Fibroblast of lung (primary cell): Measurements from ENCODE around the gene OGFR. TPM values are rescaled to one million over a fixed set of nuclear protein-coding genes. Genes with fewer than 3 reads are reported as not detected.

Source experiments
- DNase-seq, 2 donors: peaks; one replicate each; pipeline versions ENCODE4 v3.0.0 to v3.0.0-alpha.2; 2010; ENCODE audit warnings: low read depth in 2 of 2
- H2AFZ ChIP-seq: 2 replicates; pipeline ENCODE4 v1.5.1; 2012; ENCODE audit warnings: low read length, control low read depth, inconsistent platforms
- H3K27ac ChIP-seq: 2 replicates; pipeline ENCODE4 v1.5.1; 2011; ENCODE audit warnings: low read length, control low read depth; ENCODE audit not compliant: insufficient read depth
- H3K27me3 ChIP-seq: 2 replicates; pipeline ENCODE4 v1.5.1; 2011; ENCODE audit warnings: mild to moderate bottlenecking, low read length; ENCODE audit not compliant: control insufficient read depth, insufficient read depth
- H3K36me3 ChIP-seq: 2 replicates; pipeline ENCODE4 v1.5.1; 2011; ENCODE audit warnings: low read length; ENCODE audit not compliant: control insufficient read depth, insufficient read depth
- H3K4me1 ChIP-seq: 2 replicates; pipeline ENCODE4 v1.5.1; 2011; ENCODE audit warnings: low read length; ENCODE audit not compliant: control insufficient read depth, insufficient read depth; ENCODE audit errors: extremely low read depth
- H3K4me2 ChIP-seq: 2 replicates; pipeline ENCODE4 v1.5.1; 2011; ENCODE audit warnings: low read length, control low read depth; ENCODE audit not compliant: insufficient read depth; ENCODE audit errors: extremely low read depth
- H3K4me3 ChIP-seq, 4 experiments: fragments of 200-600 bp in 1 of 4; sonication (generic) in 1 of 4; replicated peaks in 1 of 4; 2 replicates each; pipeline ENCODE4 v1.5.1; 2011 to 2016; ENCODE audit warnings: low read length in 4 of 4, low read depth in 3 of 4, mild to moderate bottlenecking in 3 of 4, control low read depth in 2 of 4, inconsistent platforms in 1 of 4, mixed read lengths in 1 of 4; ENCODE audit not compliant: insufficient read depth in 1 of 4; ENCODE audit errors: control extremely low read depth in 1 of 4
- H3K79me2 ChIP-seq: 2 replicates; pipeline ENCODE4 v1.5.1; 2012; ENCODE audit warnings: mild to moderate bottlenecking, low read length, inconsistent platforms; ENCODE audit not compliant: control insufficient read depth, insufficient read depth
- H3K9ac ChIP-seq: 2 replicates; pipeline ENCODE4 v1.5.1; 2011; ENCODE audit warnings: mild to moderate bottlenecking, low read length, control low read depth; ENCODE audit not compliant: insufficient read depth
- H3K9me3 ChIP-seq: 2 replicates; pipeline ENCODE4 v1.5.1; 2012; ENCODE audit warnings: low read depth, low read length; ENCODE audit not compliant: control insufficient read depth, insufficient read depth
- H4K20me1 ChIP-seq: 2 replicates; pipeline ENCODE4 v1.5.1; 2011; ENCODE audit warnings: low read length; ENCODE audit not compliant: control insufficient read depth, insufficient read depth; ENCODE audit errors: extremely low read depth
- EZH2 ChIP-seq: IDR thresholded peaks from 2 replicates; pipeline ENCODE4 v1.5.1; 2012; ENCODE audit warnings: low read length, control low read depth, mild to moderate bottlenecking; ENCODE audit errors: missing control alignments
- polyA plus RNA-seq, 2 donors: library from polyadenylated mRNA; depleted of rRNA in 1 of 2; stranded (reverse) in 1 of 2; unstranded in 1 of 2; fragments of >200 nt; gene quantifications; 2 replicates each; pipeline ENCODE4 v1.2.1, GENCODE V29; 2011 to 2012; ENCODE audit warnings: missing spikeins in 1 of 2
- total RNA-seq: library from RNA; depleted of rRNA; stranded (reverse); fragments of >200 nt; gene quantifications from 2 replicates; pipeline ENCODE4 v1.2.1, GENCODE V29; 2014
- TF ChIP-seq, protein P1 (sequence below), 2 donors: IDR thresholded peaks in 1 of 2; conservative IDR thresholded peaks in 1 of 2; 1 replicate in 1 of 2; 2 replicates in 1 of 2; pipeline ENCODE4 v1.5.1; 2011 to 2012; ENCODE audit warnings: low read length in 2 of 2, control low read depth in 1 of 2, inconsistent platforms in 1 of 2, low read depth in 1 of 2, mild to moderate bottlenecking in 1 of 2

OGFR gene
- total and polyA plus RNA-seq, 2 donors (not counting 1 experiment from before 2014, with no cell fraction given) = 19.7 to 34.0 TPM

DNA sequence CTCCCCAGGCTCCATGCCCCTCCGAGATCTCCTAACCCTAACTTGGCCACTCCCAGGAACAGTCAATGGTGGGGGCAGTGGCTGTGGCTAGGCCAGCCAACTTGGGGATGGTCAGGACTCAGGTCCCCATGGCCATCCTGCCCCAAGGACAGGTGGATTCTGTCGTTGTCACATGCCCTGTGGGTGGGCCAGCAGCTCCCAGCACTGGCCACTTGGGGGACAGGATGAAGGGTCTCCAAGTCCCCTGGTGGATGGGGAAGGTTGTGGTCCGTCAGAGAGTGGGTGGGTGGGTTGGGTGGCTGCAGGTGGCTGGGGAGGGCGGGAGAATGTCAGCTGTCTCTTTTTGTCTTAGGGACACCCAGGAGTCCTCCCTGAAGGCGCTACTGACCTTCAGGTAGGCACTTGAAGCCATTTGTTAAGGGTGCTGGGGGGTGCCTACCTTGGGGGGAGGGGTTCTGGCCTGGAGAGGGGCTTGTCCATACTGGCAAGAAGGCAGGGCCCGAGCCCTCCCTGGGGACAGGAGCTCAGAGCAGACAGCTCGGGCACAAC is 17.7 kb downstream of the OGFR start:
- no peak for TF ChIP-seq EZH2
- TF ChIP-seq, protein P1, sequence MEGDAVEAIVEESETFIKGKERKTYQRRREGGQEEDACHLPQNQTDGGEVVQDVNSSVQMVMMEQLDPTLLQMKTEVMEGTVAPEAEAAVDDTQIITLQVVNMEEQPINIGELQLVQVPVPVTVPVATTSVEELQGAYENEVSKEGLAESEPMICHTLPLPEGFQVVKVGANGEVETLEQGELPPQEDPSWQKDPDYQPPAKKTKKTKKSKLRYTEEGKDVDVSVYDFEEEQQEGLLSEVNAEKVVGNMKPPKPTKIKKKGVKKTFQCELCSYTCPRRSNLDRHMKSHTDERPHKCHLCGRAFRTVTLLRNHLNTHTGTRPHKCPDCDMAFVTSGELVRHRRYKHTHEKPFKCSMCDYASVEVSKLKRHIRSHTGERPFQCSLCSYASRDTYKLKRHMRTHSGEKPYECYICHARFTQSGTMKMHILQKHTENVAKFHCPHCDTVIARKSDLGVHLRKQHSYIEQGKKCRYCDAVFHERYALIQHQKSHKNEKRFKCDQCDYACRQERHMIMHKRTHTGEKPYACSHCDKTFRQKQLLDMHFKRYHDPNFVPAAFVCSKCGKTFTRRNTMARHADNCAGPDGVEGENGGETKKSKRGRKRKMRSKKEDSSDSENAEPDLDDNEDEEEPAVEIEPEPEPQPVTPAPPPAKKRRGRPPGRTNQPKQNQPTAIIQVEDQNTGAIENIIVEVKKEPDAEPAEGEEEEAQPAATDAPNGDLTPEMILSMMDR (conservative IDR thresholded peaks at IDR 0.05 in 1 of 2, IDR thresholded peaks at IDR 0.05 in 1 of 2; ENCODE audit: low read depth in 1 of 2, low read length in 2 of 2) = no peak
- Histone ChIP-seq H3K4me3 (no peak overlapping the region), H3K9ac (no peak overlapping the region), H3K4me1 (peaks cover 13% of the 10 kb centered on the region), H3K27me3 (no peaks in the 10 kb centered on the region), H3K79me2 (no peaks in the 10 kb centered on the region), H3K27ac (no peak overlapping the region), H3K4me2 (no peak overlapping the region), H4K20me1 (no peaks in the 10 kb centered on the region), H3K9me3 (no peaks in the 10 kb centered on the region), H3K36me3 (no peaks in the 10 kb centered on the region), H2AFZ (no peak overlapping the region)
- DNase-seq = no peak

DNA sequence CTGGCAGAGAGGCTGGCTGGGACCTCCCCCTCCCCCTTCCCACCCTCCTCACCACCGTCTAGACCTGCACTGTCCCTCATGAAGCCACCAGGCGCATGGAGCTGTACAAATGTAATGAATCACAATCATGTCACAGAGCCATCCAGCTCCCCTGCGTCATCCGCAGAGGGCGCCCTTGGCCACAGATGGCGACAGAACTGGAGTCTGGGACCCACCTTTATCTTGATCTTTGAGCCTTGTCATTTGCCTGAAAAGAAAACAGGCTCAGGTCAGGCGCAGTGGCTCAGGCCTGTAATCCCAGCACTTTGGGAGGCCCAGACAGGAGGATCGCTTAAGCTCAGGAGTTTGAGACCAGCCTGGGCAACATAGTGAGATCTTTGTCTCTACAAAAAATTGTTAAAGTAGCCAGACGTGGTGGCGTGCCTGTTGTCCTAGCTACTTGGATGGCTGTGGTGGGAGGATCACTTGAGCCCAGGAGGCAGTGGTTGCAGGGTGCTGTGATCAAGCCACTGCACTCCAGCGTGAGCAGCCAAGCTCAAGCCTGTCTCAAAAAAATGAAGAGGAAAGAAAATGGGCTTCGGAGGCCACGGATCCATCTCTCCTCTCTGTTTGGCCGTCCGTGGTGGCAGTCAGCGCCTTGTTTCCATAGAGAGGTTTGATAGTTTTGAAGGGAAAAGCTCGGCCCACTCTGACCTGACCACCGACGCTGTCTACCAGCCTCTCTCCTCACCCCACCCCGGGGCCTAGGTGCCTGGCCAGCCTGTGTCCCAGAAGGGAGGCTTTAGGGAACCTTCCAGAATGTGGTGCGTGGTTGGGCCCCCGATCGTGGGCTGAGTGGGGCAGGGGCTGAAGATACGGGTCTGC is 18.4 kb downstream of the OGFR start:
- no peak overlapping the region for H3K27ac ChIP-seq

More for the DNA sequence above, 18.4 kb downstream of the OGFR start:
- Histone ChIP-seq H3K36me3 (no peaks in the 10 kb centered on the region), H3K9me3 (no peaks in the 10 kb centered on the region), H3K79me2 (no peaks in the 10 kb centered on the region), H3K9ac (no peak overlapping the region), H4K20me1 (no peaks in the 10 kb centered on the region), H3K4me2 (no peak overlapping the region), H3K4me1 (peaks cover 13% of the 10 kb centered on the region), H3K27me3 (no peaks in the 10 kb centered on the region), H2AFZ (no peak overlapping the region), H3K4me3 (no peak overlapping the region)
- no peak for DNase-seq
- TF ChIP-seq, protein P1 (conservative IDR thresholded peaks at IDR 0.05 in 1 of 2, IDR thresholded peaks at IDR 0.05 in 1 of 2; ENCODE audit: low read depth in 1 of 2, low read length in 2 of 2) = peak in 1 of 2 donors; percentile 7
- TF ChIP-seq EZH2 = no peak
